ENCODE data around the gene TUBB3. TPM values are rescaled to one million over a fixed set of nuclear protein-coding genes. Genes with fewer than 3 reads are reported as not detected.

The TUBB3 gene
- total RNA-seq, 1 experiment from 2014 or later = 159 TPM

DNA sequence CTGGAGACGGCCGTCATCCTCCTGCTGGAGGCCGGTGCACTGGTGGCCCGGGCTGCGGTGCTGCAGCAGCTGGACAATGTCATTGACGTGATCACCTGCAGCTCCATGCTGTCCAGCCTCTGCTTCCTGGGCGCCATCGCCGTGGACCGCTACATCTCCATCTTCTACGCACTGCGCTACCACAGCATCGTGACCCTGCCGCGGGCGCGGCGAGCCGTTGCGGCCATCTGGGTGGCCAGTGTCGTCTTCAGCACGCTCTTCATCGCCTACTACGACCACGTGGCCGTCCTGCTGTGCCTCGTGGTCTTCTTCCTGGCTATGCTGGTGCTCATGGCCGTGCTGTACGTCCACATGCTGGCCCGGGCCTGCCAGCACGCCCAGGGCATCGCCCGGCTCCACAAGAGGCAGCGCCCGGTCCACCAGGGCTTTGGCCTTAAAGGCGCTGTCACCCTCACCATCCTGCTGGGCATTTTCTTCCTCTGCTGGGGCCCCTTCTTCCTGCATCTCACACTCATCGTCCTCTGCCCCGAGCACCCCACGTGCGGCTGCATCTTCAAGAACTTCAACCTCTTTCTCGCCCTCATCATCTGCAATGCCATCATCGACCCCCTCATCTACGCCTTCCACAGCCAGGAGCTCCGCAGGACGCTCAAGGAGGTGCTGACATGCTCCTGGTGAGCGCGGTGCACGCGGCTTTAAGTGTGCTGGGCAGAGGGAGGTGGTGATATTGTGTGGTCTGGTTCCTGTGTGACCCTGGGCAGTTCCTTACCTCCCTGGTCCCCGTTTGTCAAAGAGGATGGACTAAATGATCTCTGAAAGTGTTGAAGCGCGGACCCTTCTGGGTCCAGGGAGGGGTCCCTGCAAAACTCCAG, 3.4 kb upstream of the TUBB3 start:
- POLR2A ChIA-PET (ENCODE audit: unreplicated experiment) = no interaction called here
- no peak overlapping the region for H3K27ac ChIP-seq (ENCODE audit: low read length)
- no TSS peak for BruUV-seq (replicated peaks)

DNA sequence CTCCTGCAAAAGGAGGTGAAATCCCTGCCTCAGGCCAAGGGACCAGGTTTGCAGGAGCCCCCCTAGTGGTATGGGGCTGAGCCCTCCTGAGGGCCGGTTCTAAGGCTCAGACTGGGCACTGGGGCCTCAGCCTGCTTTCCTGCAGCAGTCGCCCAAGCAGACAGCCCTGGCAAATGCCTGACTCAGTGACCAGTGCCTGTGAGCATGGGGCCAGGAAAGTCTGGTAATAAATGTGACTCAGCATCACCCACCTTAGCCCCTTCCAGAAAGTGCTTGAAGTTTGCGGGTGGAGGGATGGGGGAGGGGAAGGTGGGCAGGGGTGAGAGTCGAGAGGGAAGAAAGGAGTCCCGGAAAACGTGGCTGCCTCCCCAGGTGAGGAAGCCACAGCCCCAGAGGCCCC, 2.4 kb upstream of the TUBB3 start:
- no TSS peak for BruUV-seq (replicated peaks)
- no peaks in the 10 kb centered on the region for H3K27me3 ChIP-seq (ENCODE audit: low read length)
- H3K9me3 ChIP-seq (ENCODE audit: low read length) = no peaks in the 10 kb centered on the region
- H3K9me2 ChIP-seq (replicated peaks; ENCODE audit: low read length) = no peaks in the 10 kb centered on the region
- ChIA-PET POLR2A (ENCODE audit: unreplicated experiment) (no interaction called here), CTCF (no interaction called here)
- no peak overlapping the region for H3K4me3 ChIP-seq (ENCODE audit: low read length)
- intact Hi-C loops (cut with micrococcal nuclease) = no loop called here
- peaks cover 35% of the 10 kb centered on the region for H3K4me1 ChIP-seq (ENCODE audit: insufficient read depth, low read length)
- no peak for DNase-seq
- peaks cover 17% of the 10 kb centered on the region; the same call in 1 of the 2 replicates for H4K20me1 ChIP-seq (ENCODE audit: low read length)
- no peaks in the 10 kb centered on the region for H3K36me3 ChIP-seq (ENCODE audit: low read depth, low read length)
- H2AFZ ChIP-seq (ENCODE audit: low read length) = no peak overlapping the region
- no peak overlapping the region for H3K27ac ChIP-seq (ENCODE audit: low read length)
- H3F3A ChIP-seq (ENCODE audit: low read length, unreplicated experiment) = no peaks in the 10 kb centered on the region
- TF ChIP-seq EZH2phosphoT487 (IDR thresholded peaks at IDR 0.05; ENCODE audit: borderline replicate concordance, low read length) = no peak
- TF ChIP-seq, protein P1, sequence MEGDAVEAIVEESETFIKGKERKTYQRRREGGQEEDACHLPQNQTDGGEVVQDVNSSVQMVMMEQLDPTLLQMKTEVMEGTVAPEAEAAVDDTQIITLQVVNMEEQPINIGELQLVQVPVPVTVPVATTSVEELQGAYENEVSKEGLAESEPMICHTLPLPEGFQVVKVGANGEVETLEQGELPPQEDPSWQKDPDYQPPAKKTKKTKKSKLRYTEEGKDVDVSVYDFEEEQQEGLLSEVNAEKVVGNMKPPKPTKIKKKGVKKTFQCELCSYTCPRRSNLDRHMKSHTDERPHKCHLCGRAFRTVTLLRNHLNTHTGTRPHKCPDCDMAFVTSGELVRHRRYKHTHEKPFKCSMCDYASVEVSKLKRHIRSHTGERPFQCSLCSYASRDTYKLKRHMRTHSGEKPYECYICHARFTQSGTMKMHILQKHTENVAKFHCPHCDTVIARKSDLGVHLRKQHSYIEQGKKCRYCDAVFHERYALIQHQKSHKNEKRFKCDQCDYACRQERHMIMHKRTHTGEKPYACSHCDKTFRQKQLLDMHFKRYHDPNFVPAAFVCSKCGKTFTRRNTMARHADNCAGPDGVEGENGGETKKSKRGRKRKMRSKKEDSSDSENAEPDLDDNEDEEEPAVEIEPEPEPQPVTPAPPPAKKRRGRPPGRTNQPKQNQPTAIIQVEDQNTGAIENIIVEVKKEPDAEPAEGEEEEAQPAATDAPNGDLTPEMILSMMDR (conservative IDR thresholded peaks at IDR 0.05; ENCODE audit: low read depth, low read length) = no peak
- no peak for TF ChIP-seq EZH2 (IDR thresholded peaks at IDR 0.05; ENCODE audit: low read length, unreplicated experiment)
- no peak overlapping the region for H3K4me2 ChIP-seq (ENCODE audit: low read length)
- no peak for ATAC-seq
- H3K79me2 ChIP-seq (ENCODE audit: low read length) = 0 out of 2 replicates have a peak, but pooled peaks cover 7% of the 10 kb centered on the region
- H3K9ac ChIP-seq (ENCODE audit: low read length) = no peak overlapping the region

More for the DNA sequence above, 3.4 kb upstream of the TUBB3 start:
- no peak overlapping the region for H2AFZ ChIP-seq (ENCODE audit: low read length)
- H3K4me3 ChIP-seq (ENCODE audit: low read length) = no peak overlapping the region
- 0 out of 2 replicates have a peak, but pooled peaks cover 7% of the 10 kb centered on the region for H3K79me2 ChIP-seq (ENCODE audit: low read length)
- DNase-seq = no peak
- ATAC-seq = no peak
- H3K27me3 ChIP-seq (ENCODE audit: low read length) = no peaks in the 10 kb centered on the region
- no peak overlapping the region for H3K9ac ChIP-seq (ENCODE audit: low read length)
- no peak for TF ChIP-seq EZH2 (IDR thresholded peaks at IDR 0.05; ENCODE audit: low read length, unreplicated experiment)
- TF ChIP-seq, protein P1 (conservative IDR thresholded peaks at IDR 0.05; ENCODE audit: low read depth, low read length) = no peak
- TF ChIP-seq EZH2phosphoT487 (IDR thresholded peaks at IDR 0.05; ENCODE audit: borderline replicate concordance, low read length) = no peak
- no peaks in the 10 kb centered on the region for H3K36me3 ChIP-seq (ENCODE audit: low read depth, low read length)
- H4K20me1 ChIP-seq (ENCODE audit: low read length) = peaks cover 11% of the 10 kb centered on the region; the same call in 1 of the 2 replicates
- no peaks in the 10 kb centered on the region for H3K9me3 ChIP-seq (ENCODE audit: low read length)
- H3K4me2 ChIP-seq (ENCODE audit: low read length) = no peak overlapping the region
- intact Hi-C loops (cut with micrococcal nuclease) = no loop called here
- H3K4me1 ChIP-seq (ENCODE audit: insufficient read depth, low read length) = peaks cover 30% of the 10 kb centered on the region
- H3F3A ChIP-seq (ENCODE audit: low read length, unreplicated experiment) = no peaks in the 10 kb centered on the region
- no peaks in the 10 kb centered on the region for H3K9me2 ChIP-seq (replicated peaks; ENCODE audit: low read length)
- CTCF ChIA-PET = no interaction called here
